Astrocyte (in vitro differentiated cells and primary cell): ENCODE measurements around the gene PTMS. TPM values are rescaled to one million over a fixed set of nuclear protein-coding genes. Genes with fewer than 3 reads are reported as not detected.
A peak's percentile ranks its signal among the peaks of the same experiment; 100 is the strongest.

Experiments
- DNase-seq: peaks from one replicate; pipeline ENCODE4 v3.0.0-alpha.2; 2010; ENCODE audit warnings: low read depth
- FAIRE-seq: peaks from 2 replicates; lab custom pipeline; 2011; peaks lifted over from hg19 to GRCh38; lab: Jason Lieb, UNC
- H2AFZ ChIP-seq: 2 replicates; pipeline ENCODE4 v1.6.0; 2012; ENCODE audit warnings: low read depth, low read length, inconsistent platforms
- H3K27ac ChIP-seq: 2 replicates; pipeline ENCODE4 v1.5.1; 2011; ENCODE audit warnings: low read depth, low read length, inconsistent platforms
- H3K27me3 ChIP-seq: 2 replicates; pipeline ENCODE4 v1.6.0; 2011; ENCODE audit warnings: low read length, inconsistent platforms; ENCODE audit not compliant: insufficient read depth
- H3K36me3 ChIP-seq: 2 replicates; pipeline ENCODE4 v1.5.1; 2011; ENCODE audit warnings: low read length, inconsistent platforms; ENCODE audit not compliant: insufficient read depth
- H3K4me1 ChIP-seq: 2 replicates; pipeline ENCODE4 v1.5.1; 2011; ENCODE audit warnings: low read length, inconsistent platforms; ENCODE audit not compliant: insufficient read depth
- H3K4me2 ChIP-seq: 2 replicates; pipeline ENCODE4 v1.6.0; 2012; ENCODE audit warnings: low read length, inconsistent platforms
- H3K4me3 ChIP-seq: 2 replicates; pipeline ENCODE4 v1.5.1; 2011; ENCODE audit warnings: low read depth, mild to moderate bottlenecking, low read length, inconsistent platforms; ENCODE audit not compliant: insufficient read depth
- H3K79me2 ChIP-seq: 2 replicates; pipeline ENCODE4 v1.6.0; 2012; ENCODE audit warnings: mild to moderate bottlenecking, low read length, inconsistent platforms; ENCODE audit not compliant: insufficient read depth
- H3K9ac ChIP-seq: 2 replicates; pipeline ENCODE4 v1.6.0; 2012; ENCODE audit warnings: mild to moderate bottlenecking, low read length, inconsistent platforms
- H3K9me3 ChIP-seq: 2 replicates; pipeline ENCODE4 v1.5.1; 2012; ENCODE audit warnings: low read depth, mild to moderate bottlenecking, low read length, inconsistent platforms; ENCODE audit not compliant: insufficient read depth
- H4K20me1 ChIP-seq: 2 replicates; pipeline ENCODE4 v1.6.0; 2012; ENCODE audit warnings: low read length, inconsistent platforms; ENCODE audit not compliant: insufficient read depth
- H3K27ac Mint-ChIP-seq: one replicate; pipeline ENCODE4 v1.8.0; 2021; ENCODE audit warnings: mild to moderate bottlenecking, mixed read lengths; ENCODE audit not compliant: unreplicated experiment
- H3K27me3 Mint-ChIP-seq: one replicate; pipeline ENCODE4 v1.8.0; 2021; ENCODE audit warnings: low read depth, mixed read lengths; ENCODE audit not compliant: unreplicated experiment
- H3K36me3 Mint-ChIP-seq: one replicate; pipeline ENCODE4 v1.8.0; 2021; ENCODE audit warnings: low read depth, mixed read lengths; ENCODE audit not compliant: unreplicated experiment
- H3K4me1 Mint-ChIP-seq: one replicate; pipeline ENCODE4 v1.8.0; 2021; ENCODE audit warnings: low read depth, mixed read lengths; ENCODE audit not compliant: unreplicated experiment
- H3K4me3 Mint-ChIP-seq: one replicate; pipeline ENCODE4 v1.8.0; 2021; ENCODE audit warnings: mild to moderate bottlenecking, moderate library complexity, mixed read lengths; ENCODE audit not compliant: unreplicated experiment
- H3K9me3 Mint-ChIP-seq: one replicate; pipeline ENCODE4 v1.8.0; 2021; ENCODE audit warnings: mild to moderate bottlenecking, mixed read lengths; ENCODE audit not compliant: unreplicated experiment
- EZH2 ChIP-seq: IDR thresholded peaks from 2 replicates; pipeline ENCODE4 v1.6.1; 2012; ENCODE audit warnings: mild to moderate bottlenecking, low read length, inconsistent platforms; ENCODE audit not compliant: insufficient read depth
- total RNA-seq: library from RNA; stranded (reverse); gene quantifications from 2 replicates; pipeline ENCODE4 v1.2.1, GENCODE V29; 2021
- TF ChIP-seq, protein P1 (sequence below): IDR thresholded peaks from 2 replicates; pipeline ENCODE4 v1.5.1; 2011; ENCODE audit warnings: low read depth, mild to moderate bottlenecking, inconsistent platforms, low read length, moderate library complexity; ENCODE audit not compliant: insufficient read depth

Gene PTMS
- total RNA-seq, 1 donor from 2014 or later = 510 TPM

DNA sequence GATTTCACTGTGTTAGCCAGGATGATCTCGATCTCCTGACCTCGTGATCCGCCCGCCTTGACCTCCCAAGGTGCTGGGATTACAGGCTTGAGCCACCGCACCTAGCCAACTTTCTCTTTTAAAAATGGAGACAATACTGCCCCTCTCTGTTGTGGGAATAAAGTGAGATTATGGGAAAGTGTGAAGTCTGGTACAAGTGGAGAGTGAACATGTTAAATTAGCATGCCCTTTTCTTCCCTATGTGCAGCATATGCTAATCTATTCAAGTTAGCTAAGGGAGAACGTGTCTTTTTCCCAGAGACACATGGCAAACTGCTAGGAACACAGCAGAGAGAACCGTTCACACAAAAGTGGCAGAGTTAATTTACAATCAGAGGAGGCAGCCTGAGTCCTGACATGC is 40.8 kb upstream of the PTMS start:
- no peaks in the 10 kb centered on the region for H3K9me3 Mint-ChIP-seq
- DNase-seq (no peak), FAIRE-seq (no peak)
- Histone ChIP-seq H3K27ac (no peak overlapping the region), H3K9ac (no peak overlapping the region), H4K20me1 (peaks cover 7% of the 10 kb centered on the region), H3K9me3 (no peaks in the 10 kb centered on the region), H3K4me1 (peaks cover 7% of the 10 kb centered on the region), H3K4me2 (no peak overlapping the region), H3K27me3 (no peaks in the 10 kb centered on the region), H3K79me2 (peaks cover 13% of the 10 kb centered on the region), H2AFZ (no peak overlapping the region), H3K4me3 (no peak overlapping the region), H3K36me3 (peaks cover 23% of the 10 kb centered on the region)
- H3K4me1 Mint-ChIP-seq = peaks cover 9% of the 10 kb centered on the region
- H3K27ac Mint-ChIP-seq = no peak overlapping the region
- H3K27me3 Mint-ChIP-seq = no peaks in the 10 kb centered on the region
- TF ChIP-seq, protein P1, sequence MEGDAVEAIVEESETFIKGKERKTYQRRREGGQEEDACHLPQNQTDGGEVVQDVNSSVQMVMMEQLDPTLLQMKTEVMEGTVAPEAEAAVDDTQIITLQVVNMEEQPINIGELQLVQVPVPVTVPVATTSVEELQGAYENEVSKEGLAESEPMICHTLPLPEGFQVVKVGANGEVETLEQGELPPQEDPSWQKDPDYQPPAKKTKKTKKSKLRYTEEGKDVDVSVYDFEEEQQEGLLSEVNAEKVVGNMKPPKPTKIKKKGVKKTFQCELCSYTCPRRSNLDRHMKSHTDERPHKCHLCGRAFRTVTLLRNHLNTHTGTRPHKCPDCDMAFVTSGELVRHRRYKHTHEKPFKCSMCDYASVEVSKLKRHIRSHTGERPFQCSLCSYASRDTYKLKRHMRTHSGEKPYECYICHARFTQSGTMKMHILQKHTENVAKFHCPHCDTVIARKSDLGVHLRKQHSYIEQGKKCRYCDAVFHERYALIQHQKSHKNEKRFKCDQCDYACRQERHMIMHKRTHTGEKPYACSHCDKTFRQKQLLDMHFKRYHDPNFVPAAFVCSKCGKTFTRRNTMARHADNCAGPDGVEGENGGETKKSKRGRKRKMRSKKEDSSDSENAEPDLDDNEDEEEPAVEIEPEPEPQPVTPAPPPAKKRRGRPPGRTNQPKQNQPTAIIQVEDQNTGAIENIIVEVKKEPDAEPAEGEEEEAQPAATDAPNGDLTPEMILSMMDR = no peak
- TF ChIP-seq EZH2 = no peak
- peaks cover 12% of the 10 kb centered on the region for H3K36me3 Mint-ChIP-seq
- H3K4me3 Mint-ChIP-seq = peak overlapping the region; percentile 97

DNA sequence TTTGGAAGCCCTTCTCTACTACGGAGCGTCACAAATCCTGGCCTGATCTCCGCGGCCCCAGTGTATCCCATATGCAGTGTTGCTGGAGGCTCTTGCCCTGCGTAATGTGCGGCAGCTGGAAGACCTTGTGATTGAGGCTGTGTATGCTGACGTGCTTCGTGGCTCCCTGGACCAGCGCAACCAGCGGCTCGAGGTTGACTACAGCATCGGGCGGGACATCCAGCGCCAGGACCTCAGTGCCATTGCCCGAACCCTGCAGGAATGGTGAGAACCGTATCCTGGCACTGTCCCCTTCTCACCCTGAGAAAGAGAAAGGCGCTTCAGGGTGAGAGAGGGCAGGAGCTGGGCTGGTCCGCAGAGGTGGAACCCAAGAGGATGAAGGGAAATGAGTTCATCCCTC is 37.0 kb upstream of the PTMS start:
- Histone ChIP-seq H3K79me2 (peaks cover 13% of the 10 kb centered on the region), H3K27me3 (no peaks in the 10 kb centered on the region), H3K27ac (no peak overlapping the region), H3K9ac (no peak overlapping the region), H3K9me3 (no peaks in the 10 kb centered on the region), H3K4me2 (no peak overlapping the region), H3K4me1 (peaks cover 7% of the 10 kb centered on the region), H2AFZ (no peak overlapping the region), H3K36me3 (peaks cover 38% of the 10 kb centered on the region), H3K4me3 (no peak overlapping the region), H4K20me1 (peaks cover 11% of the 10 kb centered on the region)
- FAIRE-seq (no peak), DNase-seq (no peak)
- H3K9me3 Mint-ChIP-seq = no peaks in the 10 kb centered on the region
- no peaks in the 10 kb centered on the region for H3K27me3 Mint-ChIP-seq
- no peak for TF ChIP-seq EZH2
- TF ChIP-seq, protein P1 = no peak
- peaks cover 19% of the 10 kb centered on the region for H3K36me3 Mint-ChIP-seq
- no peak overlapping the region for H3K27ac Mint-ChIP-seq
- no peak overlapping the region for H3K4me3 Mint-ChIP-seq
- peaks cover 9% of the 10 kb centered on the region for H3K4me1 Mint-ChIP-seq

DNA sequence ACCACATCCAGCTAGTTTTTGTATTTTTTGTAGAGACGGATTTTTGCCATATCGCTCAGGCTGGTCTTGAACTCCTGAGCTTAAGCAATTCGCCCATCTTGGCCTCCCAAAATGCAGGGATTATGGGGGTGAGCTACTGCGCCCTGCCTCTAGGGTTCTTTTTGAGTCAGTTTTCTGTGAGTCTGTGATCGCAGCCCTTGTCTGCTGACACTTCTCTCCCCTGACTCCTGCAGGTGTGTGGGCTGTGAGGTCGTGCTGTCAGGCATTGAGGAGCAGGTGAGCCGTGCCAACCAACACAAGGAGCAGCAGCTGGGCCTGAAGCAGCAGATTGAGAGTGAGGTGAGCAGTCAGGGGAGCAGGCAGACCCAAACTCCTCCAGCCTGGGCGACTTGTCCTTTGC is 36.0 kb upstream of the PTMS start:
- peaks cover 23% of the 10 kb centered on the region for H3K36me3 Mint-ChIP-seq
- no peak overlapping the region for H3K27ac Mint-ChIP-seq

More for the DNA sequence above, 36.0 kb upstream of the PTMS start:
- Mint-ChIP-seq H3K27me3 (no peaks in the 10 kb centered on the region), H3K4me3 (peak overlapping the region; percentile 11), H3K4me1 (peaks cover 5% of the 10 kb centered on the region), H3K9me3 (no peaks in the 10 kb centered on the region)
- Histone ChIP-seq H2AFZ (no peak overlapping the region), H3K9ac (no peak overlapping the region), H4K20me1 (peaks cover 11% of the 10 kb centered on the region), H3K9me3 (no peaks in the 10 kb centered on the region), H3K4me3 (no peak overlapping the region), H3K4me2 (no peak overlapping the region), H3K27me3 (no peaks in the 10 kb centered on the region), H3K4me1 (no peaks in the 10 kb centered on the region), H3K27ac (no peak overlapping the region), H3K79me2 (peaks cover 6% of the 10 kb centered on the region), H3K36me3 (peaks cover 38% of the 10 kb centered on the region)
- DNase-seq (no peak), FAIRE-seq (no peak)
- no peak for TF ChIP-seq EZH2
- TF ChIP-seq, protein P1 = no peak
